NCI-H526 (cell line): ENCODE data around the gene SAA1.
"Not testable (repeated sequence)": the region's sequence is repeated elsewhere in the genome, so short reads cannot be mapped to it uniquely, and the experiment has no call there.

Experiments used
- DNase-seq, 2 experiments: peaks; one replicate each; lab custom pipeline; 2025; lab: John Stamatoyannopoulos, UW

Gene SAA1

DNA sequence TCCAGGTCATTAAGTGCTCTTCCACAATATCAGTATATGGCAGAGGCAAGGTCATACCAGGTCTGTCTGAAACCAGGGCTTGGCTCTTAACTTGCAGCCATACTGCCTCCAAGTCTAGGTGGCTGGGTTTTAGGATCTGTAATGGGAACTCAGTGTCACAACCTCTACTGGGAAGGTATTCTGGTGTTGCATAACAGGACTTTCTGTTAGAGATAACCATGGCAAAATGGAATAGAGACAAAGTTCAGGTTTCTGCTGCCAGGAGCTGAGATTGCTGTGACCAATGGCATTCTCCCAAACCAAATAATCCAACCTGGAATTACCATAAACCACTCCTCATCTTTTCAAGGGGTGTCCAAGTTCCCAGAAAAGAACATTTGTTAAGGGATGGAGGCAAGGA is 6.8 kb upstream of the SAA1 start:
- DNase-seq = no peak

DNA sequence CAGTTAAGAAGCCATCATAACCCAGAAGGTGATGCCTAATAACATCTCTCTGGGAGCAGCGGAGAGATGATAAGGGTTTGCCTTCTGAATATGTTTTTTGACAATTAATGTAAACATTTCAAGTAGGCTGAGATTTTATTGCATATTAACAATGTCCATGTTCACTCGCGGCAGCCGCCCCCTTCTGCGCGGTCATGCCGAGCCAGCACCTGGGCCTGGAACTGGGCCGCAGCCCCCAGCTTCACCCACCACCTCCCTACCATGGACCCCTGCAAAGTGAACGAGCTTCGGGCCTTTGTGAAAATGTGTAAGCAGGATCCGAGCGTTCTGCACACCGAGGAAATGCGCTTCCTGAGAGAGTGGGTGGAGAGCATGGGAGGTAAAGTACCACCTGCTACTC is 4.3 kb upstream of the SAA1 start:
- no peak for DNase-seq

DNA sequence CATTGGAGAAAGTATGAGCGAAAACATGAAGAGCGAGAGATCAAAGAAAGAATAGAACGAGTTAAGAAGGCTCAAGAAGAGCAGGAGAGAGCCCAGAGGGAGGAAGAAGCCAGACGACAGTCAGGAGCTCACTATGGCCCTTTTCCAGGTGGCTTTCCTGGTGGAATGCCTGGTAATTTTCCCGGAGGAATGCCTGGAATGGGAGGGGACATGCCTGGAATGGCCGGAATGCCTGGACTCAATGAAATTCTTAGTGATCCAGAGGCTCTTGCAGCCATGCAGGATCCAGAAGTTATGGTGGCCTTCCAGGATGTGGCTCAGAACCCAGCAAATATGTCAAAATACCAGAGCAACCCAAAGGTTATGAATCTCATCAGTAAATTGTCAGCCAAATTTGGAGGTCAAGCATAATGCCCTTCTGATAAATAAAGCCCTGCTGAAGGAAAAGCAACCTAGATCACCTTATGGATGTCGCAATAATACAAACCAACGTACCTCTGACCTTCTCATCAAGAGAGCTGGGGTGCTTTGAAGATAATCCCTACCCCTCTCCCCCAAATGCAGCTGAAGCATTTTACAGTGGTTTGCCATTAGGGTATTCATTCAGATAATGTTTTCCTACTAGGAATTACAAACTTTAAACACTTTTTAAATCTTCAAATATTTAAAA is 3.2 kb upstream of the SAA1 start:
- not testable (repeated sequence) for DNase-seq

DNA sequence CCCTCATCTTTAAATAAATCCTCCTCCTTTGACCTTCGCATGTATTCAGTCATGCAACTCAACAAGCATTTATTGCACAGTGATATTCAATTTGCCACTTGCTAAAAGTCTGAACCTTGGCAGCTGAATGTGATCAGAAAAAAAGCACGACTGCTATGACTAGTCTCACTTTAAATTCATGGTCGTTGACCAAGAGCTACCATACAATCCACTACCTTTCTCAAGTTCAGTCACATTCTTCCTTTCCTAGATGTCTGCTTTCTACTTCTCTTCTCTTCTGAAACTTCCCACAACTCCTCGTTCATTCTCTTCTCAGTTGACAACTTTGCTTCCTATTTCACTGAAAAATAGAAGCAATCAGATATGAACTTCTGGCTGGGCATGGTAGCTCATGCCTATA is 2.0 kb upstream of the SAA1 start:
- no peak for DNase-seq

DNA sequence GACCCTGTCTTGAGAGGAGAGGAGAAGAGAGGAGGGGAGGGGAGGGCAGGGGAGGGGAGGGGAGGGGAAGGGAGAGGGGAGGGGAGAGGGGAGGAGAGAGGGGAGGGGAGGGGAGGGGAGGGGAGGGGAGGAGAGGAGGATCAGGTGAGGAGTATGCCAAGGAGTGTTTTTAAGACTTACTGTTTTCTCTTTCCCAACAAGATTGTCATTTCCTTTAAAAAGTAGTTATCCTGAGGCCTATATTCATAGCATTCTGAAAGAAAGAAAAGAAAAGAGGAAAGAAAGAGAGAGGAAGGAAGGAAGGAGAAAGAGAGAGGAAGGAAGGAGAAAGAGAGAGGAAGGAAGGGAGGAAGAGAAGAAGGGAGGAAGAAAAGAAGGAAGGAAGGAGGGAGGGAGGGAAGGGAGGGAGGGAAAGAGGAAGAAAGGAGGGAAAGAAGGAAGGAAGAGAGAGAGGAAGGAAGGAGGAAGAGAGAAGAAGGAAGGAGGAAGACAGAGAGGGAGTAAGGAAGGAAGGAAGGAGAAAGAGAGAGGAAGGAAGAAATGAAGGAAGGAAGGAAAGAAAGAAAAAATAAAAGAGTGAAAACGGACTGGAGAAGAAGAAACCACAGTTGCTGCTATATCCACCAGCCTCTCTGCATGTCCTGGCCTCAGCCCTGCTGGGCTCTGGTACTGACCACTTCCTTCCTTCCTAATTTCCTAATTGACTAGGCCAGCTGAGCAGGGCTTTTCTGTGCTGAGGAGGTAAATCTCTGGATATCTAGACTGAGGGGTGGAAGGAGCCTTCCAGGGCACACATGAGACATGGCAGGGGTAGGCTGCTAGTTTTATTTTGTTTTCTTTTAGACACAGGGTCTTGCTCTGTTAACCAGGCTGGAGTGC is 1.1 kb upstream of the SAA1 start:
- DNase-seq = no peak

DNA sequence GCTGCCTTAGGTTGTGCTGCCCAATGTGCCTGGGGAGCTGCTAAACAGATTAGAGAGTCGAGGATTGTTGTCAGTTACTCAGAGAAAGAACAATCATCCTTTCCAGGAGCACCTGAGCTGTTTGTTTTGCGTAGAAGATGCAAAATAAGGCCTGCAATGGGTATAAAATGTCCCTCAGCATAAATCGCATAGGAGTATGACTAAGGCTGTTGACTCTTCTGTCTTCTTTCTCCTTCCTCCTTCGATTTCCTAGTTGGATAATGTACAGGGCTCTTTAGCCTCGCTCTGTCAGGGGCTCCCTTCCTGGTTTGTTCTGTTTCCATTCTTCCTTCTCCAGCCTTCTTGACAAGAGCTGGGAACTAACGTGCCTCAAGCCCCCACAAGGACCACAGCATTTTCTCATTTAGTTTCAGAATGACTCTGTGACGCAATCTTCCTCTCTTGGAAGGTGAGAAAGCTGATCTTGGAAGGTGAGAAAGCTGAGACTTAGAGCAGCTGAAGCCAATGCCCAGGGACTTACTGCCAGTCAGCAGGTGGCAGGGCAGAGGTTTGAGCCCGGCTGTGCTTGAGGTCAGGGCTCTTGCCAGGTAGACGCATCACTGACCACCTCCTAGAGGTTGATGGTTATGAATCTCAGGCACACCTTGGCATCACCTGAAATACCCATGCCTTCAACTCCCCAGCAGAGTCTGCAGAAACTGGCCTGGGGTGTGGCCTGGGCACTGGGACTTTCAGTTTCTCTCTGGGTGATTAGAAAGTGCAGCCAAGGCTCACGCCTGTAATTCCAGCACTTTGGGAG is 1.5 kb downstream of the SAA1 start:
- DNase-seq = not testable (repeated sequence)

DNA sequence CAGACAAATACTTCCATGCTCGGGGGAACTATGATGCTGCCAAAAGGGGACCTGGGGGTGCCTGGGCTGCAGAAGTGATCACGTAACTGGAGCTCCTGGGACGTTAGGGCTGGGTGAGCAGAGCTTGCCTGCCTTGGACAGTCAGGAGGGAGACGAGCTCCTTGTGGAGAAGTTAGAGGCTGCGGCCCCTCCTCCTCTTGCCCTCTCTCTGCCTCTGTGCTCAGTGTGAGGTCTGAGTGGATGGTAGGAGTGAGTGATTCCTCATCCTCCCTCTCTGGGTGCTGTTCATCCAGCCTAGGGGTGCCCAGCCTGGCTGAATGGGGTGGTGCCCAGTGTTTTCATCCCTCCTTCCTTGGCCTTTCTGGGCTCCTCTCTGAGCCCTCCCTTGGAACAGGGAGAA is 3.2 kb downstream of the SAA1 start:
- DNase-seq = not testable (repeated sequence)

DNA sequence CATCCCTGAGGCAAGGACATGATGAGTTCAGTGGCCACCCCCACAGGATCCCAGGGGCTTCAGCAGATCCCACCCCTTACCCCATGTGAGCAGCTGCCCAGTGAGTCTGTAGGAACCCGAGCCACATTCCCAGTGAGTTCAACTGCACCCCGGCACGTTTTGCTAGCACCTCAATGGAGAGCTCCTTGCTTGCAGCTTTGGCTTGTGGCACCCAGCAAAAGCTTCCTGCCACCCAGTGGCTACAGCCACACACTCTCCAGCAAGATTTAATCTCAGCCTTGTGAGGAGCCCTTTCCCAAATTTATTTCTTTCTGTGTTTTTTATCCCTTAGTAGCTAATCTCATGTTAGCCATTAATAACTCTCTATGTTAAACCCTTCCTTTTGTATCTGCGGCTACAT is 4.0 kb downstream of the SAA1 start:
- no peak for DNase-seq

DNA sequence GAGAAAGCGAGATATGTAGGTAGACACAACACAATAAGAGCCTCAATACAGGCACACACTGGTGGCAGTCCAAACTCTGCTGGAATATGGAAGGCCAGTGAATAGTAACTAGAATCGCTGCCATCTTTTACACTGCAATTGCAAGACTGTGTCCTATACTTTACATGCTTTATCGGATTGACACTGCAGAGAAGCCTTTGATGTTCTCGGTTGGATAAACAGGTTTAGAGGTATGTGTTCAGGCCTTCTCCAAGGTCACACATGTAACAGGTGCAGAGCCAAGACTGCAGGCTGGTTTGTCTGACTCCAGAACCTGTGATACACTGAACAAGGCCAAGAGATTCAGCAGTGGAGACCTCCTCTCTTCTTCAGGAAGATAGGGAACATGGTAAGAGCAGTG is 5.1 kb downstream of the SAA1 start:
- no peak for DNase-seq

DNA sequence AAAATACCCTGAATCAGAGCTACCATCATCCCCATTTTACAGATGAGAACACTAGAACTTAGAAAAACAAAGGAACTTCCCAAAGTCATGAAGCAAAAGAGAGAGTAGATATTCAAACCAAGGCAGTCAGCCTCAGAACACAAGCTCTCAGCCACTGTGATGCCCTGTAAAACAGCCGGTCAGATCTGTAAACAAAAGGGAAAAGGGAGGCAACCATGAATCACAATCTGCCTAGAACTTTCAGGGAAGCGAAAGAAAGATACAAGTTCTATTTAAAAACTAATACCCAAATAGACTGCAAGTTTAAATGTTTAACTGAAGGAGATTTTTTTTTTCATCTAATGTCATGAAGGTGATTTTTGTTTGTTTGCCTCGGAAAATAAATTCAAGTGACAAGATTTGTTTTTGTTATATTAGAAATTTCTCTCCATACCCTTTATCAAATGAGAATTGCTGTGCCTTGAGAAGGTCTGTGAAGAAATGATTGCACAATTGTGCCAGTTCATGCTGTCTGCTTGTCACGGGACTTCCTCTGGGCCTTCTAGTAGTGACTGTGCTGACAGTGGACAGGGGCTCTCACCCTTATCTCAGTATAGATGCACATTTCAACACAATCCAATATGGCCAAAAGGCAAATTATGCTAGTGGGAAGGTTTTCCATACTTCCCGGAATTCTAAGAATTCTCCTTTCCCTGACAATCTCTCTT is 11.7 kb downstream of the SAA1 start:
- DNase-seq = no peak

DNA sequence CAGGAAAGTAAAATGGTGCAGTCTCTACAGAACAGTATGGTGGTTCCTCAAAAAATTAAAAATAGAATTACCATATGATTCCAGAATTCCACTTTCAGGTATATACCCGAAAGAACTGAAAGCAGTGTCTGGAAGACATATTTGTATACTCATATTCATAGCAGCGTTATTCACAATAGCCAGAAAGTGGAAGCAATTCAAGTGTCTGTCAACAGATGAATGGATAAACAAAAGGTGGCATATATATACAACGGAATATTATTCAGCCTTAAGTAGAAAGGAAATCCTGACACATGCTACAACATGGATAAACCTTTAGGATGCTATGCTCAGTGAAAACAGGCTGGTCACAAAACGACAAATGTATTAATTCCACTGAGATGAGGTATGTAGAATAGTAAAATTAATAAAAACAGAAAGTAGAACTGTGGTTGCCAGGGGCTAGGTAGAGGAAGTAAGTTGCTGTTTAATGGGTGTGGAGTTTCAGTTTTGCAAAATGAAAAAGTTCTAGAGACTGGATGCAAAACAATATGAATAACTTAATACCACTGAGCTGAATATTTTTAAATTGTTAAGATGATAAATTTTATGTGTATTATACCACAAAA is 14.5 kb downstream of the SAA1 start:
- no peak for DNase-seq

DNA sequence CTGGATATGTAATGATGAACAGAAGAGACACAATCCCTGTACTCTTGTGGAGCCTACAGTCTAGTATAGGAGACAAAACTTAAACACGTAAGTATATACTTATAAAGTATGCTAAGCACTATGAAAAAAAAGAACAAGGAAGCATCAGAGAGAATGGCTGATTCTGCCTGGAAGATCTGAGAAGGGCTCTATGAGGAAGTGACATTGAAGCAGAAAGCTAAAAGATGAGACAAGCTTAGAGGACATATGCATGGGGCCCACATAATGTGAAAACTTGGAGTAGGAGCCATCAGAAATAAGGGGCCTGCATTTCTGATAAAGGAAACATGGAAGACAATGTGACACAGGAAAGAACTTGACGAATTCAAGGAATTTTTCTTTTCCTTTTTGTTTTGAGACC is 16.6 kb downstream of the SAA1 start:
- DNase-seq = no peak

DNA sequence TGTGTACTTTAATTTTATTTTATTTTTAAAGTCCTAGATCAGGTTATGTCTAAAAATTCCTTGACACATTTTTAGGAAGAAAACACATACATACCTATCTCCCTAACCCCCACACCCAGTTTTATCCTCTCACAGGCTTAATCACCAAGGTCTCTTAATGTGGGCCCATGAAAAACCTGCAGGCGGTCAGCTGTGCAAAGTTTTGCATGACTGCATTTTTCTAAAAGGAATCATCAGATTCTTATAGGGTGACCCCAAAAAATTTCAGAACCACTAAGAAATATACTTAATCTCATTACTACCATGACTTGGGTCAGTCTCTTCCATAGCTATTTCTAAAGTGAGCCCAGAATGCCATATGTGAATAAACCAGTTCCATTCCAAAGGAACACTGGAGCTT is 19.8 kb downstream of the SAA1 start:
- DNase-seq = no peak

DNA sequence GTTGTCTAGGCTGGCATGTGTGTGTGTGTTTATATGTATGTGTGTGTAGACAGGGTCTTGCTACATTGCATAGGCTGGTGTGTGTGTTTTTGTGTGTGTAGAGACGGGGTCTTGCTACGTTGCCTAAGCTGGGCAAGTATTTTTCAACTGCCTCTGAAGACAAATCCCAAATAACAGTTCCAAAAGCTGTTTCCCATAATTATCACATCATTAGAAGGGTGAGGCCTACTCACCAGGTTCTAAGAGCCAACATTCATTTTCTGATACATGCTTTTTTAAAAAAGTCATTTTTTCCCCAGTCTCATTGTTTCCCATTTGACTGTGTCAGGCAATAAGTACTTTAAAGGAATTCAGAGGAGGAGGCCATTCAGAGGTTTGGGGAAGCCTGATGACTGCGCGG is 22.8 kb downstream of the SAA1 start:
- no peak for DNase-seq

DNA sequence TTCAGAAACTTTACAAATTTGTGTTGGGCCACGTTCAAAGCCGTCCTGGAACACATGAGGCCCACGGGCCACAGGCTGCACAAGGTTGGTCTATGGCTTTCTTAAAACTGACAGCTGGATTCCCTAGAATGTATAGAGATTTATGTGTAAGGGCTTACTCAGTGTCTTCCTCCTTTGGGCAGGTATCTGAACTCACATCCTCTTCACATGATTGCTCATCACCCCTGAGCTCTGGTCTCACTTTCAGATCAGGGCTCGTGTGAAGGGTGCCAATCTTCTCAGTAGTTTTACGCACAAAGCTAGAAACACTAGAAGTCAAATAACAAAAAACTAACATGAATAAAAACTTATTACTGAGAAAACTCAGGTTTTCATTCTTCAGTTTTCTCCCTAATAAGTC is 28.8 kb downstream of the SAA1 start:
- DNase-seq = no peak

DNA sequence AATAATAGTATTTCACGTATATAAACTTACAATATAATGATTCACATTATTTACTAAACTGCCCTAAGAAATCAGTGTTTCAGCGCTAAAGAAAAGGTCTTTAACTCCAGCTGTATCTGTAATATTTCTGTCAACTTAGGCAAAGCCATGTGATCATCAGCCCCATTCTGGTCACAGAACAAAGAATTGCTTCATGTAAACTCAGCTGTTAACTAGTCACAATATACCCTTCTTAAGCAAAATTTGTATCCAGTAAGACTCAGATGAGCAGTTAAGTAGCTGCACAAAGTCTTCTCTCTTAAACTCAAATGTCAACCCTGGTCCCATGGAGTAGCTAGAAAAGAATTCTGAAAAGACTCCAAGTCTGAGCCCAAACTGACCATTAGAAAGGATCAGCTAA is 29.3 kb downstream of the SAA1 start:
- DNase-seq = no peak

DNA sequence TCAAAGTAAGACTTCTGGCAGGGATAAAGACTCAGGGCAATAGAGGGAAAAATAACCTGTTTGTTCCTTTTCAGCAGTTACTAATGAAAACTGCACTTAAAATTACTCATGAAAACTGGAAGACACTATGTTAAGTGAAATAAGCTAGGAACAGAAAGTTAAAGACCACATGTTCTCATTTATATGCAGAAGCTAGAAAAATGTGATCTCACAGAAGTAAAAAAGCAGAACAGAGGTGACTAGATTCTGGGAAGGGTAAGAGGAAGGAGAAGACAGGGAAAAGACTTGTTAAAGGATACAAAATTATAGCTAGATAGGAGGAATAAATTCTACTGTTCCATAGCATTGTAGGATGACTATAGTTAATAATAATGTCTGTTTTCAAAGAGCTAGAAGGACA is 33.7 kb downstream of the SAA1 start:
- DNase-seq = no peak

DNA sequence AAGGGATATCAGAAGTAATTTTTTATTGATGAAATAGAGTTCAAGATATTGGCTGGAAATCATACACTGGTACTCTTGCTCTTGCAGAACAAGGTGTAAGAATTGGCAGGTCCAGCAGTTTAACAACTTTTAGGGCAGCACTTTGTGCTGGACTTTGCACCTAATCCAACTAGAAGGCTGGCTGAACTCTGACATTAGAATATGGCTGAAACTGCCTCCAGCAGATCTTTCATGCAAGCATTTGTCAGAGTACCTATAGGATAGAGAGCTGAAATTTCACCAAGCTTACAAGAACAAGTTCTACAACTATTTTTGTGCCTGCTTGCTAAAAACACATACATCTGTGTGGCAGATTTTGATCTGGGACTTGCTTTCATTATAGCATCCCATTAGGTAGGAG is 38.7 kb downstream of the SAA1 start:
- no peak for DNase-seq

DNA sequence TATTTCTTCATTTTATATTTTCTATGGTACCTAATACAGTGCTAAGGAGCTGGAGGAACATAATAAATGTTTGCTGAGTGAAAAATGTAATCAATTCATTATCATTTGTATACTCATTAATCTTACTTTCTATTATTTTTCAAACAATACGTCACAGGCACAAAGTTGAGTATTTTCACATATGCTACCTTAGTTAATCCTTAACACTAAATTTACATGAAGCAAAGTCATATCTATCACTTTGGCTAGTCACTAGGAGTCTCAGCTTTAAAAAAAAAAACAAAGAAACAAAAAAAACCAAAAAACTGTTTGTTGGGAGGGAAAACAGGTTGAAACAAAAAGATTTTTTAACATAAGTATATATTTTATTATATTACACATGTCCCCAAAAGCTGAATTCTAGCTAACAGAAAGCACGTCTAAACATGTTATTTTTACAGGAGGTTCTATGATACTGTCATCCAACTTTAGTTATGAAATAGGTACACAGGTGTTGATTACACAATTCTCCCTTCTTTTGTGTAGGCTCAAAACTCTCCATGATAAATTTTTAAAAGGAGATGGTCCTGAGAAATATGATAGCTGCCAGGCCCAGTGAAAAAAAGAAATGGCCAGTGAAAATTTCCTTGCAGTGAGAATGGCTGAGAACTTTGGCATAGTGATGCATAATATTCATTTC is 41.5 kb downstream of the SAA1 start:
- DNase-seq = no peak

DNA sequence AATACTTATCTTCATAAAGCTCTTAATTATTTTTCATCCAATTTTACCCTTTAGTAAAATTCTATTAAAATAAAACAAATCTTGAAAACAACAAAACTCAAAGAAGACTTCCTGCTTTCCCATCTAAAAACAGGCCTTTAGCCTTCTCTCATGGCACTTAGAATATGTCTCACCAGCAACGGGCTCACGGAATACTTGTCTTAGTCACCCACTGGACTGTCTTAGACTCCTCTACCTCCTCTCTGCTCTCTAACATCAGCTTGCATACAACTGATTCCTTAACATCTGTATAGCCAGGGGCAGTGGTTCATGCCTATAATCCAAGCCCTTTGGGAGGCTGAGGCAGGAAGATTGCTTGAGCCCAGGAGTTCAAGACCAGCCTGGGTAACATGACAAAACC is 42.2 kb downstream of the SAA1 start:
- DNase-seq = no peak

DNA sequence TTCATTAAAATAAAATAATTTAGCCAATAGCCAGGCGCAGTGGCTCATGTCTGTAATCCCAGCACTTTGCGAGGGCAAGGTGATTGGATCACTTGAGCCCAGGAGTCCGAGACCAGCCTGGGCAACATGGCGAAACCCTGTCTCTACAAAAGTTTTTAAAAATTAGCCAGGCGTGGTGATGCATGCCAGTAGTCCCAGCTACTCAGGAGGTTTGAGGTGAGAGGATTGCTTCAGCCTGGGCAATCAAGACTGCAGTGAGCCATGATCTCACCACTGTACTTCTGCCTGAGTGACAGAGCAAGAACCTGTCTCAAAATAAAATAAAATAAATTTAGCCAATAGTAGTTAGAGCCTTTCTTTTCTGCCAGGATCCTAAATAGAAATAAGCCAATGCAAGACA is 43.6 kb downstream of the SAA1 start:
- DNase-seq = no peak
